Measurements from ENCODE around the gene TIMM44.

The TIMM44 gene

GRCh38 chr19:7943444-7944176 lies at the start of gene TIMM44:
Gene TIMM44, minus strand, starts transcription at chr19:7943666. Its CDS starts 15 bp downstream, at chr19:7943651.
- DNase-seq, result peak; percentile 98

GRCh38 chr19:7992575-7992974 lies 49.1 kb upstream of the TIMM44 start:
- no peak for DNase-seq

GRCh38 chr19:7989071-7989575 lies 45.7 kb upstream of the TIMM44 start:
- DNase-seq, result no peak

GRCh38 chr19:7988307-7988706 lies 44.8 kb upstream of the TIMM44 start:
- no peak for DNase-seq

- DNase-seq, result no peak
These were observed 43.8 kb upstream of the TIMM44 start for GRCh38 chr19:7987114-7987768.

- no peak for DNase-seq
These were observed 43.1 kb upstream of the TIMM44 start for GRCh38 chr19:7986321-7987113.

GRCh38 chr19:7985481-7985911 lies 42.0 kb upstream of the TIMM44 start:
- DNase-seq, result no peak

GRCh38 chr19:7983995-7984837 lies 40.8 kb upstream of the TIMM44 start:
- DNase-seq, result no peak

- DNase-seq, result no peak
These were observed 40.0 kb upstream of the TIMM44 start for GRCh38 chr19:7983286-7983950.

GRCh38 chr19:7982651-7983099 lies 39.2 kb upstream of the TIMM44 start:
- no peak for DNase-seq

GRCh38 chr19:7982103-7982502 lies 38.6 kb upstream of the TIMM44 start:
- DNase-seq, result no peak

GRCh38 chr19:7981661-7982060 lies 38.2 kb upstream of the TIMM44 start:
- no peak for DNase-seq

GRCh38 chr19:7981199-7981598 lies 37.7 kb upstream of the TIMM44 start:
- DNase-seq, result no peak

- no peak for DNase-seq
These were observed 37.2 kb upstream of the TIMM44 start for GRCh38 chr19:7980635-7981121.

- no peak for DNase-seq
These were observed 36.7 kb upstream of the TIMM44 start for GRCh38 chr19:7980168-7980567.

- DNase-seq, result no peak
These were observed 36.1 kb upstream of the TIMM44 start for GRCh38 chr19:7979559-7979958.

- no peak for DNase-seq
These were observed 35.5 kb upstream of the TIMM44 start for GRCh38 chr19:7979011-7979410.

- DNase-seq, result no peak
These were observed 34.8 kb upstream of the TIMM44 start for GRCh38 chr19:7978179-7978825.

- no peak for DNase-seq
These were observed 34.2 kb upstream of the TIMM44 start for GRCh38 chr19:7977723-7978040.

GRCh38 chr19:7977021-7977722 lies 33.7 kb upstream of the TIMM44 start:
- no peak for DNase-seq

- DNase-seq, result no peak
These were observed 33.0 kb upstream of the TIMM44 start for GRCh38 chr19:7976461-7976860.

All from activated CD4-positive, CD25-positive, alpha-beta regulatory T cell treated with anti-CD3 and anti-CD28 coated beads, Interleukin-2, amount 50 U/mL, for 72 hours (primary cell).